GM18526 (cell line): ENCODE data around the gene UMOD.

Experiments
- POLR2A ChIP-seq: IDR thresholded peaks from 3 replicates; pipeline ENCODE4 v1.6.1; 2011; ENCODE audit not compliant: insufficient read length; ENCODE audit errors: extremely low read depth

The UMOD gene

DNA sequence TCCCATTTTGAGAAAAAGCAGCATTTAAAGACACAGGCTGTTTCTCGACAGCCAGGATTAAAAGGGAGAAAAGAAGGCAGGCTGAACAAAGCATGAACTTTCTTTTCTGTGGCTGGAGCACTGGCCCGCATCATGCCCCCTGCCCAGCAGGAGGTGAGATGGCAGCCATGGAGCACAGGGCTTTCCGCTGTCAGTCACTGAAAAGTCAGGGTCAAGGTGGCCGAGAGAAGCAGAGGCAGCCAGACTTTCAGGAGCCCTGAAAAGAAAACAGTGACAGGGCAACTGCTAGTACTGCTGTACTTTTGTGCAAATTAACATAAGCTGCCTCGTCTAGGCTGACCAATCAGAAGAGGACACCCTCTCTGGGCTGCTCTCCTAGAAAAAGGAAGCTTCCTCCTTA is 19.4 kb downstream of the UMOD start:
- TF ChIP-seq POLR2A: no peak

DNA sequence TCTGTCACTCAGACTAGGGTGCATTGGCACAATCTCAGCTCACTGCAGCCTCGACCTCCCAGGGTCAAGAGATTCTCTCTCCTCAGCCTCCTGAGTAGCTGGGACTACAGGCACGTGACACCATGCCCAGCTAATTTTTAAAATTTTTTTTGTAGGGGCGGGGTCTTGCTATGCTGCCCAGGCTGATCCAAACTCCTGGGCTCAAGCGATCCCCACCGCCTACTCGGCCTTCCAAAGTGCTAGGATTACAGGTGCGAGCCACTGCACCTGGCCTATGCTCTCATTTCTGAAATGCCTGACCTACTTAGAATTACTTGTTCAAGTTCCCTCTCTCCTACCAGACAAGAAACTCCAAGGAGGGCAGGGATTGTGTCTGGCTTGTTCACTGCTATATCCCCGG is 20.1 kb downstream of the UMOD start:
- TF ChIP-seq POLR2A: no peak

GRCh38 chr16:20331635-20332034 is 20.9 kb downstream of the UMOD start:
- TF ChIP-seq POLR2A: no peak

- TF ChIP-seq POLR2A: no peak
Measured at GRCh38 chr16:20329392-20330138, 22.9 kb downstream of the UMOD start.

GRCh38 chr16:20327444-20328041 is 25.0 kb downstream of the UMOD start, which contains the start of gene GP2:
Gene GP2, minus strand, starts transcription at chr16:20327513. Its CDS starts 1,082 bp downstream, at chr16:20326431.
- no peak for TF ChIP-seq POLR2A

- no peak for TF ChIP-seq POLR2A
Measured at GRCh38 chr16:20326321-20326720, 26.2 kb downstream of the UMOD start.

DNA sequence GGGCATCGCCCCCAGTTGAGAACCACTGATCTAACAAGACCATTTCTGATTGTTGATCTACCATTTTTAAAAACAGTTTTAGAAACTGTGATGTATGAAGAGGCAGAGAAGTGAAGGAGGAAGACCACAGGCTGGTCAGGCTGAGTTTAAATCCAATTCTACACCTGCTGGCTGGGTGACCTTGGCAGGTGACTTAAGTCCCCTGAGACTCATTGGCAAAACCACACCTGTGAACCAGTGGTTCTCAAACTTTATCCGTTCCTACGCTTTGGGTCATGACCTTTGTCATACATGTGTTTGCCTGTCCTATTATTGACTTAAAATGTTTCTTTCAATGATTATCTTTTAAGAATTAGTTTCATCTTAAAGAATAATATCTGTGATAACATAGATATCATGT is 27.5 kb downstream of the UMOD start:
- TF ChIP-seq POLR2A: no peak

DNA sequence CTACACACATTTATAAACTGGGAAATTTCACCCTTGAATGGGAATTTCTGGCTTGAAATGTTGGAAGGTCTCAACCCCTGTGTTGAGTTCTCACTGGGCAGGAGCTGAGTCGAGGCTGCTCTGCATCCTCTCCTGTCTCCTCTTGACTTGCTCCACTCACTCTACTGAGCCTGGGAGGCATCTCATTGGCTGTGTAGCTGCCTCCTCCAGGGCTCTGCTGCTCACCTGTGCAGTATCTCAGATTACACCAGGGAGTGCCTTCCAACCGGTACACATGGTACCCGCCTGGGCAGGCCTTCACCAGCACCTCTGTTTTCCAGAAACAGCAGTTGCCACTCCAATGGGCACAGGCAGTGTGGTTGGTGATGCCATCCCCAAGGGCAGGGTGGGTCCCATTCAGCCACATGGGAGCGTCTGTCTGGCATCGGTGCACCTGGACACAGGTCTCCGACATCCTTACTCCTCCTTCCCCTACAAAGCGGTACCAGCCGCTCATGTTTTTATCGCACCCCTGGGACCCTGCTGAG is 28.9 kb downstream of the UMOD start:
- TF ChIP-seq POLR2A: no peak

DNA sequence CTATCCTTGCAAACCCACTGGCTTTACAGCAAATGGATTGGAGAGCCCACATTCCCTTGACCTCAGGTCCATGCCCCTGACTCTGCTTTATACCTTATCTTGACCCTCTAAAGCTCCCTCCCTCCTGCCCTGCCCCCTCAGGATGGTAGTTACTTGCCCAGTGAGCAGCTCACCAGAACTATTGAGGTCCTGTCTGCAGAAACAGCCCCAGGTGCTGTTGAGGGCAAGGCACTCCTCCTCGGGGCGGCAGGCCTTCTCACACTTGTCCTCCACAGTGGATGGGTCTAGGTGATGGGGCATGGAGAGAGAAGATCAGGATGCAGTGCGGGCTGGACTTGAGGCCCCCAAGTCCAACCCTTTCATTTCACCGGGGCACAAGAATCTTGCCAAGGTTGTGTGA is 29.8 kb downstream of the UMOD start:
- no peak for TF ChIP-seq POLR2A

GRCh38 chr16:20321671-20322070 is 30.8 kb downstream of the UMOD start:
- TF ChIP-seq POLR2A: no peak

GRCh38 chr16:20320592-20320991 is 31.9 kb downstream of the UMOD start:
- no peak for TF ChIP-seq POLR2A

GRCh38 chr16:20320178-20320577 is 32.3 kb downstream of the UMOD start:
- no peak for TF ChIP-seq POLR2A

GRCh38 chr16:20319406-20319805 is 33.1 kb downstream of the UMOD start:
- no peak for TF ChIP-seq POLR2A

DNA sequence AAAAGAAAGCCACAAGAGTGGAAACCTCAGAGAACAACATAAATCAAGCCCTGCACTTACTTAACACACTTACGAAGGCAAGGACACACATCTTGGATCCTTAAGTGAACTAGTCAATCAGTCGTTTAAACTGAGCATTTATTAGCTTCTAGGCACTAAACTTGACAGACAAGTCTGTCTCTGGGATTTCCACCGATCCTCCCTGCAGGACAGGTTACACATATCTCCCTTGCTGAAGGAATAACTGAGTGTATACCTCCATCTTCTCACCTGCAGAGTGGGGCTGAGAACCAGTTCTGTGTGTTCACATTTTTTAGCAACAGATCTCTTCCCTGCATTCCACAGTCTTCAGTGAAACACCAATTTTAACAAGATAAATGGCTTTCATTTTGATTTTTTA is 34.1 kb downstream of the UMOD start:
- no peak for TF ChIP-seq POLR2A

DNA sequence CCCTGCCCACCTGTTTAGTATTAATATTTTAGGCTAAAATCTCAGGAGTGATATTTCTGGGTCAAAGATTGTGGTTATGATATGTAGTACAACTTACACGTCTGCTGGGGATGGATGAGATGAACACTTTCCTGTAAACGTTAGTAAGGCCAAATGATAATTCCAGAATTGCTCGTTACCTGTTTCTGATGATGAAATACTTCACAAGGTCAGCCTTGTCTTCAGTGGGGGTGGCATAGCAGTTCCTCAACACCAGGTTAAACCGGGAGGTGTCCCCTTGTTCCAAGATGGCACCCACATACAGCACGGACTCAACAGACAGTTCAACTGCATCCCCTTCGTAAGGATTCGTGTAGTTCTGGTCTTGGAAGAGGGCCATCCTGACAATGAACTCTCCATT is 34.5 kb downstream of the UMOD start:
- no peak for TF ChIP-seq POLR2A

GRCh38 chr16:20317117-20317516 is 35.4 kb downstream of the UMOD start:
- no peak for TF ChIP-seq POLR2A
